ENCODE results near the gene PYGO1. TPM values are rescaled to one million over a fixed set of nuclear protein-coding genes. Genes with fewer than 3 reads are reported as not detected.

Gene PYGO1
- total RNA-seq, 2 experiments from 2014 or later: not detected

DNA sequence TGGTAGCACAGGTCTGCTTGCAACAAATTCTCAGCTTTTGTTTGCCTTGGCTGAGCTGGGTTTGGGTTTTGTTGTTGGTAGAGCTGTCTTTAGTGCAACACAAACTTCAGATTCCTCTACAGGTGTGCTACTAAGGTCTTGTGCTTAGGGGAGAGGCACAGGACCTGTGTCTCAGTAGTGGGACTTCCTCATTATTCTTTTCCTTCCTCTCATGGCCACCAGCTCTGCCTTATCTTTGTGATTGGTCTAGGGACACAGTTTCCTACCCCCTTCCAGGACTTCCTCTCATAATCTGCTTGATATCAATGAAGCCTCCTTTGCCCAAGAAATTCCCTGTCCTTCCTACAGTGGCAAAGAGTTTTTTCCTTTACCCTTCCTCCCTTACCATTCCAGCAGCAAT is 55.2 kb downstream of the PYGO1 start:
- no peaks in the 10 kb centered on the region for H3K4me1 Mint-ChIP-seq (ENCODE audit: low read depth)
- intact Hi-C loops (cut with DNase I, micrococcal nuclease): no loop called here
- H3K4me3 Mint-ChIP-seq: no peak overlapping the region
- ChIA-PET CTCF (no interaction called here), POLR2A (interaction anchor here (0.9 kb wide), 1 partner anchor 9 kb away, joined by 3 read pairs; no protein-coding TSS in a partner anchor)
- peaks cover 4% of the 10 kb centered on the region for H3K27me3 Mint-ChIP-seq
- H3K36me3 ChIP-seq (ENCODE audit: insufficient read depth, low read length): no peaks in the 10 kb centered on the region
- H3K36me3 Mint-ChIP-seq (ENCODE audit: low read depth): no peaks in the 10 kb centered on the region
- H3K9me3 Mint-ChIP-seq: no peaks in the 10 kb centered on the region
- H3K9me3 ChIP-seq (ENCODE audit: control insufficient read depth in 1 of 2, insufficient read depth in 1 of 2, low read length in 2 of 2): no peaks in the 10 kb centered on the region
- TF ChIP-seq CTCF (IDR thresholded peaks at IDR 0.05): no peak
- H3K4me1 ChIP-seq (ENCODE audit: insufficient read depth, low read length): no peaks in the 10 kb centered on the region
- no peak overlapping the region for H3K27ac ChIP-seq (ENCODE audit: low read depth in 1 of 2, low read length in 2 of 2)
- H3K4me3 ChIP-seq (ENCODE audit: low read length): no peak overlapping the region
- H3K27ac Mint-ChIP-seq: no peak overlapping the region
- no peaks in the 10 kb centered on the region for H3K27me3 ChIP-seq (ENCODE audit: control insufficient read depth in 1 of 2, insufficient read depth in 2 of 2, low read length in 2 of 2)
- DNase-seq (no peak), ATAC-seq (ENCODE audit: poor library complexity) (no peak)

DNA sequence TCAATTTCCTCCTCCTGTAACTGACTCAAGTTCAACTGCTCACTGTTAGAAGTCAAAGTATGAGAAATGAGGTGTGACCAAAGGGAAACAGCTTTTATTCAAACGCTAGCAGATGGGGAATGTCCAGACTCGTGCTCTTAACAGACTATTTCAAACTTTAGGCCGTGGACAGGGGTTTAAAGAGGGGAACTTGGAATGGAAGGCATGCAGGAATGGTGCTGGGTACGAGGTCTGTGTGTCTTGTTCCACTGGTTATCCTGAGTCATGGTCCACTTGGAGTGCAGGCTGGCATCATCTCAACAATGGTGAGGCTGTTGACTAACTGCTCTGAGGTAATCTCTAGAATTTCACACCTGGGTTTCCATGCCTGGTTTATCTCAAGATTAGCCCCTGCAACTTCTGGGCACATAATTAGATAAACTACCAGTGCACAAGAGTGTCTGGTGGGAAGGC is 57.3 kb downstream of the PYGO1 start:
- Mint-ChIP-seq H3K4me1 (ENCODE audit: low read depth) (no peaks in the 10 kb centered on the region), H3K27me3 (peaks cover 11% of the 10 kb centered on the region), H3K9me3 (peaks cover 2% of the 10 kb centered on the region), H3K36me3 (ENCODE audit: low read depth) (no peaks in the 10 kb centered on the region), H3K4me3 (no peak overlapping the region), H3K27ac (no peak overlapping the region)
- Histone ChIP-seq H3K9me3 (ENCODE audit: control insufficient read depth in 1 of 2, insufficient read depth in 1 of 2, low read length in 2 of 2) (peaks cover 0 to 10% of the 10 kb centered on the region in 2 experiments), H3K36me3 (ENCODE audit: insufficient read depth, low read length) (no peaks in the 10 kb centered on the region), H3K4me3 (ENCODE audit: low read length) (no peak overlapping the region), H3K27ac (ENCODE audit: low read depth in 1 of 2, low read length in 2 of 2) (no peak overlapping the region), H3K27me3 (ENCODE audit: control insufficient read depth in 1 of 2, insufficient read depth in 2 of 2, low read length in 2 of 2) (no peaks in the 10 kb centered on the region), H3K4me1 (ENCODE audit: insufficient read depth, low read length) (peaks cover 3% of the 10 kb centered on the region)
- ATAC-seq (ENCODE audit: poor library complexity) (no peak), DNase-seq (no peak)
- ChIA-PET POLR2A (no interaction called here), CTCF (no interaction called here)
- intact Hi-C loops (cut with DNase I, micrococcal nuclease): no loop called here
- no peak for TF ChIP-seq CTCF (IDR thresholded peaks at IDR 0.05)

- ChIA-PET POLR2A (no interaction called here), CTCF (no interaction called here)
- H3K27me3 ChIP-seq (ENCODE audit: control insufficient read depth in 1 of 2, insufficient read depth in 2 of 2, low read length in 2 of 2): peaks cover 0 to 7% of the 10 kb centered on the region in 2 experiments
- no peak for TF ChIP-seq CTCF (IDR thresholded peaks at IDR 0.05)
- no peak overlapping the region for H3K27ac ChIP-seq (ENCODE audit: low read depth in 1 of 2, low read length in 2 of 2)
- peaks cover 3% of the 10 kb centered on the region for H3K4me1 ChIP-seq (ENCODE audit: insufficient read depth, low read length)
- intact Hi-C loops (cut with DNase I, micrococcal nuclease): loop anchor here in 1 of 2 experiments (5.0 kb wide), 1 partner anchor 113 kb away; no protein-coding TSS in a partner anchor
- H3K36me3 ChIP-seq (ENCODE audit: insufficient read depth, low read length): no peaks in the 10 kb centered on the region
- H3K9me3 ChIP-seq (ENCODE audit: control insufficient read depth in 1 of 2, insufficient read depth in 1 of 2, low read length in 2 of 2): peaks cover 0 to 10% of the 10 kb centered on the region in 2 experiments
- H3K4me3 ChIP-seq (ENCODE audit: low read length): no peak overlapping the region
- Mint-ChIP-seq H3K27ac (no peak overlapping the region), H3K9me3 (peaks cover 2% of the 10 kb centered on the region), H3K4me1 (ENCODE audit: low read depth) (no peaks in the 10 kb centered on the region), H3K27me3 (peaks cover 24% of the 10 kb centered on the region), H3K36me3 (ENCODE audit: low read depth) (no peaks in the 10 kb centered on the region), H3K4me3 (no peak overlapping the region)
- no peak for ATAC-seq (ENCODE audit: poor library complexity)
- DNase-seq: no peak
Measured at GRCh38 chr15:55528812-55529211, 59.3 kb downstream of the PYGO1 start.
